Prostate gland (tissue), 2 donors: ENCODE results near the gene PF4V1.

ENCODE experiments used
- POLR2A ChIP-seq: fragments of 450-650 bp; IDR thresholded peaks from one replicate; pipeline ENCODE4 v1.6.1; 2016; ENCODE audit warnings: antibody characterized with exemption, mild to moderate bottlenecking
- POLR2AphosphoS5 ChIP-seq: sonication (generic); formaldehyde crosslinking; IDR thresholded peaks from one replicate; pipeline ENCODE4 v1.6.1; 2017; ENCODE audit warnings: antibody characterized with exemption
- TF ChIP-seq, protein P1 (sequence below), 4 experiments: fragments of 200-600 bp in 2 of 4; fragments of 450-650 bp in 2 of 4; sonication (generic) in 2 of 4; IDR thresholded peaks; 1 replicate in 3 of 4; 2 replicates in 1 of 4; pipeline ENCODE4 v1.5.1; 2016 to 2019; ENCODE audit warnings: antibody characterized with exemption in 4 of 4, mild to moderate bottlenecking in 2 of 4, moderate library complexity in 2 of 4

GRCh38 chr4:73843369-73843768, 9.7 kb upstream of the PF4V1 start:
- no peak for TF ChIP-seq POLR2A
- TF ChIP-seq, protein P1, sequence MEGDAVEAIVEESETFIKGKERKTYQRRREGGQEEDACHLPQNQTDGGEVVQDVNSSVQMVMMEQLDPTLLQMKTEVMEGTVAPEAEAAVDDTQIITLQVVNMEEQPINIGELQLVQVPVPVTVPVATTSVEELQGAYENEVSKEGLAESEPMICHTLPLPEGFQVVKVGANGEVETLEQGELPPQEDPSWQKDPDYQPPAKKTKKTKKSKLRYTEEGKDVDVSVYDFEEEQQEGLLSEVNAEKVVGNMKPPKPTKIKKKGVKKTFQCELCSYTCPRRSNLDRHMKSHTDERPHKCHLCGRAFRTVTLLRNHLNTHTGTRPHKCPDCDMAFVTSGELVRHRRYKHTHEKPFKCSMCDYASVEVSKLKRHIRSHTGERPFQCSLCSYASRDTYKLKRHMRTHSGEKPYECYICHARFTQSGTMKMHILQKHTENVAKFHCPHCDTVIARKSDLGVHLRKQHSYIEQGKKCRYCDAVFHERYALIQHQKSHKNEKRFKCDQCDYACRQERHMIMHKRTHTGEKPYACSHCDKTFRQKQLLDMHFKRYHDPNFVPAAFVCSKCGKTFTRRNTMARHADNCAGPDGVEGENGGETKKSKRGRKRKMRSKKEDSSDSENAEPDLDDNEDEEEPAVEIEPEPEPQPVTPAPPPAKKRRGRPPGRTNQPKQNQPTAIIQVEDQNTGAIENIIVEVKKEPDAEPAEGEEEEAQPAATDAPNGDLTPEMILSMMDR (IDR thresholded peaks at IDR 0.05) = no peak
- no peak for TF ChIP-seq POLR2AphosphoS5
